Activated naive CD4-positive, alpha-beta T cell (primary cell): ENCODE measurements around the gene MCCC2.
"Not testable (repeated sequence)": the region's sequence is repeated elsewhere in the genome, so short reads cannot be mapped to it uniquely, and the experiment has no call there.

ENCODE experiments used
- DNase-seq, 4 experiments: peaks; one replicate each; lab custom pipeline; 2025; lab: John Stamatoyannopoulos, UW

Gene MCCC2

DNA sequence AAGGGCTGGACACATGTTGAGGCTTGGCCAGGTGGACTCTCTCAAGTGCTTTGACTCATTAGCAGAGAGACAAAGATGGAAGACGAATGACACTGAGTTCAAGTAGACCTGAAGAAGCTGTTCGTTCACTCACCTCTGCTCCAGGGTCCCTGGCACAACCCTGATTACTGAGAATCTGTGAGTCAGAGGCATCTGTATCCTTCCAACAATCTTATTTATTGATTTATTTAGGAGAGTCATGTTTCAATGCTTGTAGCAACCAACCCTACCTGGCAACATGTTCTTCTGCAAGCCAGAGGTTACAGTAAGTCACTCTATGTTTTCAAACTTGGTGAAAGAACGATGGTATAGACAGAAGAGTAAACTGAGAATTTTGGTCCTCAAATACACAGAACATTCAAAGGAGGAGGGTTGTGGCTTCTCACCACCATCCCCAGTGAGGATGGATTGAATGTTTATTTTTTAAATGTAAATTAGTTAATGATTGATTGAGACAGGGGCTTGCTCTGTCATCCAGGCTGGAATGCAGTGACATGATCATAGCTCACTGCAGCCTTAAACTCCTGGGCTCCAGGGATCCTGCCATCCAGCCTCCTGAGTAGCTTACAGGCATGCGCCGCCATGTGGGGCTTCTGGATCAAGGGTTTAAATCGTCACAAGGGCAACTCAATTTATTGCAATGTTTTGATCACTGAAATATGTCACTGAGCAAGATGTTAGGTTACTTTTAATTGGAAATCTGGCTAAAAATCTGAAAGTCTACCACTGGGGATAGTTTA, 76.2 kb downstream of the MCCC2 start:
- DNase-seq = no peak

DNA sequence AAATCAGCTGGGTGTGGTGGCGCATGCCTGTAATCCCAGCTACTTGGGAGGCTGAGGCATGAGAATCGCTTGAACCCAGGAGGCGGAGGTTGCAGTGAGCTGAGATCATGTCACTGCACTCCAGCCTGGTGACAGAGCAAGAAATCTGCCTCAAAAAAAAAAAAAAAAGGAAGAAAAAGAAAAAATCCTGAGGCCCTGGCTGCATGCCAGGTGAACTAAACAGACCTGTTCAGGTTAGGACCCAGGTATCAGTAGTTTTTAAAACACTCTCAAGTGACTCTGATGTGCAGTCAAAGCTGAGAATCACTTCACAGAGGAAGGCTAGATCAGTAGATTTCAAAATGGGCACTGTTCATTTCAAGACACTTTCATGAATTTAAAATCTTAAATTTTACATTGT, 77.5 kb downstream of the MCCC2 start:
- DNase-seq = not testable (repeated sequence)

DNA sequence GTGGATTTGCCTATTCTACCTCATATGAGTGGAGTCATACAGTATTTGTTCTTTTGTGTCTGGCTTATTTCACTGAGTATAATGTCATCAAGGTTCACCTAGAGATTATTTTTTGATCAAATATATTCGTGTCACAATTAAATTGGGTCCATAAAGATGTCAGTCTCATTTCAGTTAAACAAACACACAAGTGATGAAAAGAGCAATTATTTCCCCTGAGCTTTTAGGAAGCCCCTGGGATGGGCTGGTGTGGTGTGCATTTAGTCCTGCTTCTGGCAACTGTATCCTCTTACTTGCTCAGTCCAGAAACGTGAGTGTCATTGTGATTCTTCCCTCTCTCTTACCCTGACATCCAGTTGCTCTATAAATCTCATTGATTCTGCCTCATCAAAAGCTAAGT, 79.2 kb downstream of the MCCC2 start:
- no peak for DNase-seq

DNA sequence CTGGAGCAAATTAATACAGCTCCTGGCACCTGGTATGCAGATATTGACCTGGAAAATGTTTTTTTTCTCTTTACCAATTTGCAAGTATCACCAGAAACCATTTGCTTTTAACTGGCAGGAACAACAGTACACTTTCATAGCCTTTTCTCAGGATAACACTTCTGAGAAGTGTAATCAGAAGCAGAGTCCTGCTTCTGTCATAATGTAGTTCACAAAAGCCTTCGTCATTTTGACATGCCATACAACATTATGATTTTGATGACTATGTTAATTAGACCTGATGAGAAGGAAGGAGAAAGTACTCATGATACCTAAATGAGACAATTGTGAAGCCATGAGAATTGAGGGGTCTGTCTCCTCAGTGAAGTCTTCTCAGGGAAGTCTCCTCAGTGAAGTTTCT, 90.8 kb downstream of the MCCC2 start:
- DNase-seq = no peak

DNA sequence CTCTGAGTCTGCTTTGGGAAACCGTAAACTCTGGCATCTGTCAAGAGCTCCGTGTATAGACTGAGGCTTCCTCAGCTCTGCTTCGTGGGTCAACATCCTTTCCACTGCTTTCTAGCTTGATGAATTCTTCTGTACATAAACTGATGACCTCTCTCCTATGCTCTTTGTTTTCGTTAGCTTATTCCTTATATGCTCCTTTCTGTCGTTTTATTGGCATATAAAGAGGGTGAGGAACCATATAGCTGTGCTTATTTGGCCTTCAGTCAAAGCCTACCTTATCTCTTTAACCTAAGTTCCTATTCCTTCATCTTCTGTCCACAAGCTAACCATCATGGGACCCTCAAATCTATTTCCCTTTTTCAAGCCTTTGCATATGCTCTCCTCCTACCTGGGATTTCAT, 92.6 kb downstream of the MCCC2 start:
- no peak for DNase-seq

DNA sequence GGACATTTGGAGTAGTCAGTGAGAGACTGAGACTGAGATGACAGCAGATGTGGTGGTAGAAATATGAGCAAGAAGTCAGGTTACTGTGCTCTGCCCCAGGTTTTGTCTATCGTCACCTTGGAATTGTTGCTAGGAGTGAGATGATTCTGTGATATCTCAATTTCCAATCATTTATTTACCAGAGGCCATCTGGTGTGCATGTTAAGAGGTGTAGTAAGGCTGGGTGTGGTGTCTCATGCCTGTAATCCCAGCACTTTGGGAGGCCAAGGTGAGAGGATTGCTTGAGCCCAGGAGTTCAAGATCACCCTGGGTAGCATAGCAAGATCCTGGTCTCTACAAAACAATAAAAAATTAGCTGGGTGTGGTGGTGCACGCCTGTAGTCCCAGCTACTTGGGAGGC, 93.4 kb downstream of the MCCC2 start:
- DNase-seq = no peak

DNA sequence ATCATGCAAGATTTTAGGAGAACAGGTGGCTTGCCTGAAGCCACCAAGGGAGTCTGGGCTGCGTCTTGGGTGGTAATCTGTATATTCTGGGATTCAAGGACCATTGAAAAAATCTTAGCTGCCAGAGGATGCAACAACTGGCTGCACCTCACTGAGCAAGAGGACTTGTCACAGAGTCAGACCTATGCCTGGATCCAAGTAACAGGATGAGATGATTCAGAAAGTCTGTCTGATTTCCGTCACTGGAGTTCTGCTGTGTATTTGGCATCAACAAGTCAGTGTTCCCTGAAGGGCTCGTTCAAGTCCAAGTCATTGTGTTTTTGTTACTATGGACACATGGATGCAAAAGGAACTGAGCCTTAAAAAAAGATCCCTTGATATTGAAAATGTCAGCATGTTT, 94.2 kb downstream of the MCCC2 start:
- no peak for DNase-seq

DNA sequence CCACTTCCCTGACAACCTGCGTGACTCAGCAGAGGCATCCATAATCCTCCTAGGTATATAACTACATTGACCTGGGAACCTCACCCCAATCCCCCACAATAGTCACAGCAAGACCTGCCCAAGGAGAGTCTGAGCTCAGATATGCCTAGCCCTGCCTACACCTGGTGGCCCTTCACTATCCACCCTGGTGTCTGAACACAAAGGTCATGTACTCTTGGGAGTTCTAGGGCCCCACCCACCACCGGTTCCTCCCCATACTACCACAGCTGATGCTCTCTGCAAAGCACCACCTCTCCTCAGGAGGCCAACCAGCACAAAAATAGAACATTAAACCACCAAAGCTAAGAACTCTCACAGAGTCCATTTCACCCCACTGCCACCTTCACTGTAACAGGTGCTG, 97.2 kb downstream of the MCCC2 start:
- DNase-seq = no peak

DNA sequence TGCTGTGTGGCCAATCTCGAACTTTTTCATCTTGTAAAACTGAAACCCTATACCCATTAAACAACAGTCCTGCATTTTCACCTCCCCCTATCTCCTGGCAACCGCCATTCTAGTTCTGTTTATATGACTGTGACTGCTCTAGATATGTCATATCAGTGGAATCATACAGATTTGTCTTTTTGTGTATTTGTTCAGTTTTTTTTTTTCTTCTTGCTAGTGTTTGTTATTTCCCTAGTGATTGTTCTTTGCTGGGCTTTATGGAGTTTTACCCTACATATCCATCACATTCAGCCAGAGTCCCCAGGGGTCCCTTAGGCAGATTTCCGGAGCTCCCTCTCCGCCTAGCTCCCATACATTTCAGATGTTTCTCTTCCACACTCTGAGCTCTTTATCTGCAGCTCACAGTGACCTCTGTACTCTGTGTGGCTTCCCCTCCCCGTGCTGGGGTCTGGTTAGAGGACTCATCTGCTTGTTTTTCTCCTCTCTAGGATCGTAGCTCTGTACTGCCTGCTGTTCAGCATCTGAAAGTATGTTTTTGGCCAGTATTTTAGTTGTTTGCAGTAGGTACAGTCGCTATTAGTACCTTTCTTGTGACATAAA, 106.8 kb downstream of the MCCC2 start:
- no peak for DNase-seq

DNA sequence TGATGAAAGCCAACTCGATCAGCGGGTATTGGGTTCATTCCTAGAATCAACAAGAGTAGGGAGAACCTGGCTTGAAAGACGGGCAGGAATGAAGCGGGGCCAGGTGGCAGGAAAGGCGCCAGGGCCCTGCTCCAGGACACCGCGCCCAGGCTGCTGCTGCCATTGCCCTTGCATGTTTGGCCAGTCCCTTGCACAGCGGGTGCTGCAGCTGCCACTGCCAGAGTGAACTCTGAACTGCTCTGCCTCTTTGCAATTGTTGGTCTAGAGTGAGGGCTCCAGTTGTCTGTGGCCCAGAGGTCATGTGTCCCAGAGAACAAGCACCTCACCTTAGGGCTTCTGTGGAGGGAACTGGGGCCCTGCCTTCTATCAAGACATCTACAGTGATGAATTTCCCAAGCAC, 107.9 kb downstream of the MCCC2 start:
- no peak for DNase-seq

DNA sequence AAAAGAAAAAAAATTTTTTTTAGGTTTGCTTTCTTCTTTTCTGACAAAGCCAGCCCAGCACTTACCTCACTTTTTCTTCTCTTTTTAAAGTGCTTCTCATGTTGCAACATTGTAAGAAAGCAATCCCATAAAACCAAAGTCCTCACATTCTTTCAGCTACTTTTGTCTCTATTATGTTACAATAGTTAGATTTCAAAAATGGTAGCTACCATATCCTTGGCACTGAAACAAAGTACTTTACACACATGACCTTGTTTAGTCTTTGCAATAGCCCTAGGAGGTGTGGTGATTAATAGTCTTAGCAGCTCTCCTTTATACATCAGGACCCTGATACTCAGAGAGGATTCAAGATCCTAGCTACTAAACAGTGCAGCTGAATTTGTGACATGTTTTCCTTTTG, 108.5 kb downstream of the MCCC2 start:
- no peak for DNase-seq

DNA sequence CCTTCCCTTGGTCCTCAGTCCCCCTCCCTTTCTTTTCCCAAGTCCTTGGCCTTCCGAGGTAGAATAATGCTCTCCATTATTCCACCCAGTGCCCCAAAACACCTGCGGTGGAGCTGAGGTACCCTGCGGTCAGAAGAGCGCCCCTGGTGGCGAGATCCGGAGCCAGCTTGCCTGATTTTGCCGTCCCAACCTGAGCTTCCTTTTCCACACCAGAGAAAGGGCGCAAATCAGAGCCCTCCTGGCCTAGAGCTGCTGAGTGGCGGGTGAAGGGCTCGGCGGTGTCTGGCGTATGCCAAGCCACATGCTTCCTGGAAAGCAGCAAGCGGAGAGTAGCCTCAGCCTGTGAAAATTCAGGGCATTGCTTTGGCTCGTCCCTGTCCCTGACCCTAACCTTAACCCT, 110.8 kb downstream of the MCCC2 start:
- DNase-seq = no peak

DNA sequence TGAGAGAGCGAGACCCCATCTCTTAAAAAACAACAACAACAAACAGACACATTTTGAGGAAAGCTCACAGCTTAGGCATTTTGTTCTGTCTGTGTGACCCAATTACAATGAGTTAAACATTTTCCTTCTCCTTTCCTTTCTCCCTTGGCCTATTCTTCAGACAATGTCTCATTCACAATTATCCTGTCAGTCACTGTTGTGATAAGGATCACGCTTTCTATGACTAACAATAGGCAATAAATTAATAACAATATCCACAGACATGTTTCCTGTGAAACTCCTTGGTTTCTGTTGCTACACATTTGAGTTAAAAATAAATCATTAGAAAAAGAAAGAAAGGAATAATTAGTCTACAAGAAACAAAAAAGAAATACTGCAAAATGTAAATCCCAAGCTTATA, 112.1 kb downstream of the MCCC2 start:
- no peak for DNase-seq

DNA sequence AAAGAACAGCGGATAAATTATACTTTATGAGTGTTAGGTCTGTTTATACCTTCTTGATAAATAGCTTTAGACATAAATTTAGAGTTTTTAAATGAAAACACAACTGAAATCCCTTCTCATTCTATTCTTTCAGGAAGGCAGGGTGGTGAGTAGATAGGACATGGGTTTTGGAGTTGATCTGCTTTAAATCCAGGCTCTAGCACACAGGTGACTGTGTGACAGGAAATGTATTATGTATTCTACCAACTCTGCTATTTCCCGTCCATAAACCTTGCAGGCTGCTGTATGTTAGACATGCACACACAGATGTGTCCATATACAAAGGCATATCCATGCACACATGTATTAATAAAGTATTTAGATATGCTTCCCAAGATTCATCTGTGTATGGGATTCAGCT, 112.6 kb downstream of the MCCC2 start:
- no peak for DNase-seq

DNA sequence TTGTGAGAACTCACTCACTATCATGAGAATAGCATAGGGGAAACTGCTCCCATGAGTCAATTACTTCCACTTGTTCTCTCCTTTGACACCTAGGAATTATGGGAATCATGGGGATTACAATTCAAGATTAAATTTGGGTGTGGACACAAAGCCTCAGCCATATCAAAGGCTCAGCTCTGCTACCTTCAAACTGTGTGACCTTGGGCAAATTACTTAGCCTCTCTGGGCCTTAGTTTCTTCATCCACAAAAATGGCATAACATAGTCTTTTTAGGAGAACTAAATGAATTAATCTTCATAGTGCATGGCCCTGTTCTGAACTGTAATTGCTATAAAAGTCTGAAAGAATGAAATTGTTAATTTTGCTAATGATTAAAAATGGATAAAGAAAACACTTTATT, 113.7 kb downstream of the MCCC2 start:
- DNase-seq = no peak

DNA sequence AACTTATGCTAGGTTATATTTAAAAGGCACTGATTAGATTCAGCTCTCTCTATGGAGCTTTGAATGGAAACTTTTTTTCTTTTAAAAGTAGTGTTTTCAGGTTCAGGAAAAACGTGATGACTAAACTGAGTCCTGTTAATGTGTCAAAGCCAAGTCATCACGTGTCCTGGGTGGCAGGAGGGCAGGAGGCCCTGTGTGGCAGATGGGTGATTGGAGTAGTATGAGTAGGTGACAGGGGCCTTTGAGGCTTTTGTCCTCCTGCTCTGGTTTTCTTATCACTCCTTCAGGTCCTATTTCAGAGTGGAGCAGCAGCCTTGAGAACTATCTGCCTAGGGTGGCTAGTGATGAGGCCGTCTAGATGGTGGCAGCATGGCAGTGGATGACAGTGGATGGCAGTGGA, 114.3 kb downstream of the MCCC2 start:
- DNase-seq = no peak

DNA sequence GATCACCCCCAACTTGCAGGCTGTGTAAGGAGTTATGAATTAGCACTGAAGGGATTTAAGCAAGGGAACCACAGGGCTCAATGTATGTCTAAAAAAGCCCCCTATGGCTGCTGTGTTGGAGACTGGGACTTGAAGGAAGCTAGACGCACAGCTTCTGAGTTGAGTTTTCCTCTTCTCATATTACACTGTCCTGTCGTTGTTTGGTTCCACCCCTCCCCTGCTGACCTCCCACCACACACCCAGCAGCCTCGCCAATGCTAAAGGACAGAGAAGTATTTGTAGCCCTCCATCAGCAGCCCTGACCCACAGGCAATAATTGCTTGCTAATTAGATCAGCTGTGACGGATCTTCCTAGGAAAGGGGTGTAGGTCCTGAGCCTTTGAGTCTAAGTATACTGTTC, 116.8 kb downstream of the MCCC2 start:
- DNase-seq = no peak

DNA sequence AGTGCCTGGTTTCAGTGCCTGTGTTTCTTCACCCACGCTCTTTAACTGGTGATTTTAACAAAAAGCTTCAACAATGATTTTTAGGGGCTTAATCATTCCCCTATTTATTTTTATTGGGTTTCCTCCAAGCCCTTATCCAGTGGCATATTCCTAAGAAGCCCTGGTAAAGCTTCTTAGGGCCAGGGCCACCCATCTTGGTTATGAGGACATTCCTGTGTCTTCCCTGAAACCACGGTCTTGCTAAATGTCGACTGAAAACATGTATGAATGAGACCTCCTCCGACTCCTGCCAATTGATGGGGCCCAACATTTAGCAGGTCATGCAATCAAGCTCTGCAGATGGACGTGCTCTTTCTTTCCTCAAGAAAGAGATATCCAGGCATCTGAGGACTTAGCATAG, 118.3 kb downstream of the MCCC2 start:
- no peak for DNase-seq

DNA sequence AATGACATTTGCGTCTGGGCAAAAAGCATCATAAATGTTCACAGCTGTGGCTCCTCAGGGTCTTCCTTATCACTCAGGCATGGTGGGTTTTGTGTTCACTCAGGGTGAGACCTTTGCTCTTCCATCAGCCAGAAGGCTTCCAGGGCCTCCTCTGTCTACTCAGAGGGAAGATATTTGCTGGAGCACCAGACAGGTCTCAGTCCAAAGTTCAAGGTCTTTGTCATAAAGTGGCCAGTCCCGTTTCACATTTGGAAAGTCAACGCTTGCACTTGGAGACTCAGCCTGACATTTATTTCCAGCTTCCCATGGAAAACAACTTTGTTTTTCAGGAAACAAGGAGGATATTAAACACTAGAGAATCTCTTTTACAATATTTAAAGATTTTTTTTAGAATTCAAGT, 119.8 kb downstream of the MCCC2 start:
- no peak for DNase-seq
